Panc1 (cell line): ENCODE results near the gene C9orf152. TPM values are rescaled to one million over a fixed set of nuclear protein-coding genes. Genes with fewer than 3 reads are reported as not detected.

Source experiments
- ATAC-seq: fragments of 200-7000 bp; cut with Tn5 transposase; 2 replicates; pipeline ENCODE4 v1.9.1; 2020; ENCODE audit warnings: mild to moderate bottlenecking, moderate library complexity
- BruUV-seq: library from RNA; stranded (reverse); fragments of 400-500 nt; replicated peaks from 2 replicates; lab custom pipeline; 2021; lab: Mats Ljungman, UMichigan
- CTCF ChIA-PET: fragments of 300-600 bp; sonication (Branson Sonifier 250); formaldehyde crosslinking; loops from one replicate; lab custom pipeline; 2022; ENCODE audit warnings: antibody characterized with exemption; lab: Charles Lee
- POLR2A ChIA-PET: fragments of 300-600 bp; sonication (Branson Sonifier 250); formaldehyde crosslinking; loops from one replicate; lab custom pipeline; 2022; ENCODE audit warnings: antibody characterized with exemption; lab: Charles Lee
- DNase-seq: peaks from one replicate; pipeline ENCODE4 v3.0.0-alpha.2; 2010; ENCODE audit warnings: low read depth, low spot score
- H3K27ac ChIP-seq: 2 replicates; pipeline ENCODE4 v1.5.1; 2011; ENCODE audit warnings: mild to moderate bottlenecking, low read length, inconsistent platforms
- H3K27me3 ChIP-seq: fragments of 200-500 bp; sonication (Bioruptor generic); 2 replicates; pipeline ENCODE4 v1.6.0; 2014; ENCODE audit warnings: low read length, inconsistent platforms; ENCODE audit not compliant: control insufficient read depth, insufficient read depth
- H3K36me3 ChIP-seq: fragments of 200-500 bp; sonication (Bioruptor generic); 2 replicates; pipeline ENCODE4 v1.5.1; 2014; ENCODE audit warnings: inconsistent platforms, mild to moderate bottlenecking, low read length, moderate library complexity; ENCODE audit not compliant: control insufficient read depth, insufficient read depth
- H3K4me1 ChIP-seq: 2 replicates; pipeline ENCODE4 v1.5.1; 2011; ENCODE audit warnings: inconsistent platforms, mild to moderate bottlenecking, low read length, moderate library complexity; ENCODE audit not compliant: control insufficient read depth, insufficient read depth
- H3K4me3 ChIP-seq, 2 experiments: 2 replicates each; pipeline ENCODE4 v1.5.1; 2011 to 2012; ENCODE audit warnings: low read depth in 2 of 2, low read length in 2 of 2, mild to moderate bottlenecking in 2 of 2, inconsistent platforms in 1 of 2, moderate library complexity in 1 of 2
- H3K9me3 ChIP-seq: fragments of 200-500 bp; sonication (Bioruptor generic); 2 replicates; pipeline ENCODE4 v1.5.1; 2014; ENCODE audit warnings: low read depth, mild to moderate bottlenecking, inconsistent platforms, low read length, moderate library complexity; ENCODE audit not compliant: control insufficient read depth, insufficient read depth
- CTCF ChIP-seq: fragments of 450-650 bp; IDR thresholded peaks from 2 replicates; pipeline ENCODE4 v1.5.1; 2017; ENCODE audit warnings: mild to moderate bottlenecking
- POLR2AphosphoS5 ChIP-seq: IDR thresholded peaks from 2 replicates; pipeline ENCODE4 v1.6.1; 2012; ENCODE audit warnings: mild to moderate bottlenecking, low read depth, low read length, moderate library complexity
- REST ChIP-seq, 2 experiments: IDR thresholded peaks; 2 replicates each; pipeline ENCODE4 v1.6.1; 2011 to 2012; ENCODE audit warnings: low read depth in 2 of 2, control low read depth in 1 of 2, low read length in 1 of 2, mild to moderate bottlenecking in 1 of 2, moderate library complexity in 1 of 2; ENCODE audit not compliant: insufficient read depth in 1 of 2
- SIN3A ChIP-seq: IDR thresholded peaks from 2 replicates; pipeline ENCODE4 v1.6.1; 2012; ENCODE audit warnings: low read depth, mild to moderate bottlenecking, low read length, moderate library complexity, borderline replicate concordance; ENCODE audit not compliant: insufficient read depth
- TCF7L2 ChIP-seq: IDR thresholded peaks from 2 replicates; pipeline ENCODE4 v1.6.1; 2011; ENCODE audit warnings: mild to moderate bottlenecking, low read depth, low read length, inconsistent platforms
- in situ Hi-C: cut with HindIII; loops from 2 replicates; pipeline ENCODE4 v1.10.0; 2016; ENCODE audit warnings: low sequenced_read_pairs, low pct_unique_long_range_greater_than_20kb
- intact Hi-C: fragments of 100-400 bp; cut with micrococcal nuclease; formaldehyde crosslinking; loops from one replicate; pipeline ENCODE4 v1.10.0; 2022; ENCODE audit not compliant: unreplicated experiment
- total RNA-seq: library from RNA; stranded (reverse); gene quantifications from one replicate; pipeline ENCODE4 v1.2.1, GENCODE V29; 2021; ENCODE audit not compliant: unreplicated experiment

C9orf152 gene
- total RNA-seq, 1 experiment from 2014 or later = 0.10 TPM

- in situ Hi-C loops = no loop called here
Observed at GRCh38 chr9:110192531-110193261, 15.3 kb downstream of the C9orf152 start.

GRCh38 chr9:110191615-110192014 lies 16.3 kb downstream of the C9orf152 start:
- no TSS peak for BruUV-seq
- POLR2A ChIA-PET = no interaction called here

More at GRCh38 chr9:110192531-110193261, 15.3 kb downstream of the C9orf152 start:
- Histone ChIP-seq H3K4me1 (0 out of 2 replicates have a peak, but pooled peaks cover 3% of the 10 kb centered on the region), H3K9me3 (no peaks in the 10 kb centered on the region), H3K27ac (no peak overlapping the region), H3K4me3 (no peak overlapping the region), H3K27me3 (no peaks in the 10 kb centered on the region), H3K36me3 (no peaks in the 10 kb centered on the region)
- ChIA-PET POLR2A (no interaction called here), CTCF (no interaction called here)
- DNase-seq (no peak), ATAC-seq (no peak)
- no TSS peak for BruUV-seq
- intact Hi-C loops = no loop called here
- TF ChIP-seq REST (IDR thresholded peaks at IDR 0.05; ENCODE audit: insufficient read depth in 1 of 2, low read depth in 2 of 2, low read length in 1 of 2) (no peak), SIN3A (no peak), CTCF (no peak), TCF7L2 (no peak), POLR2AphosphoS5 (no peak)

More at GRCh38 chr9:110191615-110192014, 16.3 kb downstream of the C9orf152 start:
- Histone ChIP-seq H3K27ac (no peak overlapping the region), H3K27me3 (no peaks in the 10 kb centered on the region), H3K4me1 (0 out of 2 replicates have a peak, but pooled peaks cover 3% of the 10 kb centered on the region), H3K36me3 (no peaks in the 10 kb centered on the region), H3K4me3 (no peak overlapping the region), H3K9me3 (no peaks in the 10 kb centered on the region)
- TF ChIP-seq TCF7L2 = no peak
- TF ChIP-seq POLR2AphosphoS5 = no peak
- TF ChIP-seq CTCF = no peak
- TF ChIP-seq SIN3A = no peak
- no peak for TF ChIP-seq REST (IDR thresholded peaks at IDR 0.05; ENCODE audit: insufficient read depth in 1 of 2, low read depth in 2 of 2, low read length in 1 of 2)
- DNase-seq (no peak), ATAC-seq (no peak)
- in situ Hi-C loops (no loop called here), intact Hi-C loops (no loop called here)
- CTCF ChIA-PET = no interaction called here
